GM12878 (cell line): ENCODE results near the gene PAEP. TPM values are rescaled to one million over a fixed set of nuclear protein-coding genes. Genes with fewer than 3 reads are reported as not detected.

ENCODE experiments used
- ATAC-seq: fragments of 200-7000 bp; cut with Tn5 transposase; 3 replicates; pipeline ENCODE4 v1.9.1; 2020; ENCODE audit warnings: mild to moderate bottlenecking, moderate library complexity
- BruUV-seq: library from RNA; stranded (reverse); fragments of 400-500 nt; replicated peaks from 2 replicates; lab custom pipeline; 2021; lab: Mats Ljungman, UMichigan
- CTCF ChIA-PET: fragments of 300-600 bp; sonication (Branson Sonifier 250); formaldehyde crosslinking; extraction: SDS; loops from one replicate; lab custom pipeline; 2021; ENCODE audit warnings: inconsistent platforms; lab: Yijun Ruan, JAX
- POLR2A ChIA-PET: fragments of 350-600 bp; formaldehyde crosslinking; extraction: SDS; loops from one replicate; lab custom pipeline; 2021; ENCODE audit warnings: inconsistent platforms; lab: Charles Lee
- RAD21 ChIA-PET: fragments of 300-600 bp; sonication (Branson Sonifier 250); formaldehyde crosslinking; loops from one replicate; lab custom pipeline; 2023; ENCODE audit warnings: antibody characterized with exemption; ENCODE audit not compliant: unreplicated experiment; lab: Charles Lee
- SMC1A ChIA-PET: fragments of 300-600 bp; sonication (Branson Sonifier 250); formaldehyde crosslinking; loops from one replicate; lab custom pipeline; 2023; ENCODE audit not compliant: unreplicated experiment, uncharacterized antibody; lab: Charles Lee
- DNase-seq: peaks from one replicate; pipeline ENCODE4 v3.0.0-alpha.2; 2011; ENCODE audit warnings: low read depth, low spot score
- FAIRE-seq: peaks from 3 replicates; lab custom pipeline; 2011; peaks lifted over from hg19 to GRCh38; lab: Jason Lieb, UNC
- H2AFZ ChIP-seq: 2 replicates; pipeline ENCODE4 v1.6.0; 2011; ENCODE audit warnings: low read depth, low read length, control low read depth; ENCODE audit not compliant: control insufficient read depth
- H3K27ac ChIP-seq: 2 replicates; pipeline ENCODE4 v1.5.1; 2011; ENCODE audit warnings: control low read depth; ENCODE audit not compliant: control insufficient read depth, insufficient read depth
- H3K27me3 ChIP-seq, 2 experiments: replicated peaks in 1 of 2; 2 replicates each; pipeline versions ENCODE4 v1.6.0 to v1.6.1; 2011; ENCODE audit warnings: low read length in 1 of 2; ENCODE audit not compliant: control insufficient read depth in 2 of 2, insufficient read depth in 2 of 2
- H3K36me3 ChIP-seq, 2 experiments: 2 replicates each; pipeline ENCODE4 v1.5.1; 2011; ENCODE audit warnings: low read length in 1 of 2; ENCODE audit not compliant: control insufficient read depth in 2 of 2, insufficient read depth in 2 of 2
- H3K4me1 ChIP-seq: 2 replicates; pipeline ENCODE4 v1.6.1; 2011; ENCODE audit warnings: mild to moderate bottlenecking, low read length, moderate library complexity, mixed read lengths; ENCODE audit not compliant: control insufficient read depth, insufficient read depth
- H3K4me2 ChIP-seq: 2 replicates; pipeline ENCODE4 v1.6.0; 2011; ENCODE audit warnings: control low read depth; ENCODE audit not compliant: control insufficient read depth, insufficient read depth
- H3K4me3 ChIP-seq: fragments of 200-600 bp; sonication (generic); 2 replicates; pipeline ENCODE4 v1.5.1; 2016
- H3K79me2 ChIP-seq: 2 replicates; pipeline ENCODE4 v1.6.0; 2011; ENCODE audit warnings: low read length; ENCODE audit not compliant: control insufficient read depth, insufficient read depth
- H3K9ac ChIP-seq: 2 replicates; pipeline ENCODE4 v1.8.0; 2011; ENCODE audit warnings: low read length, control low read depth, mixed read lengths; ENCODE audit not compliant: control insufficient read depth, insufficient read depth
- H3K9me3 ChIP-seq: replicated peaks from 3 replicates; pipeline ENCODE4 v1.5.1; 2011; ENCODE audit warnings: mild to moderate bottlenecking, low read length; ENCODE audit not compliant: control insufficient read depth, insufficient read depth
- H4K20me1 ChIP-seq: 2 replicates; pipeline ENCODE4 v1.6.0; 2011; ENCODE audit not compliant: control insufficient read depth, insufficient read depth
- BACH1 ChIP-seq: fragments of 450-650 bp; IDR thresholded peaks from 2 replicates; pipeline ENCODE4 v1.6.1; 2017; ENCODE audit warnings: mild to moderate bottlenecking, borderline replicate concordance
- CREB1 ChIP-seq: IDR thresholded peaks from 2 replicates; pipeline ENCODE4 v1.6.1; 2012; ENCODE audit warnings: low read depth, mild to moderate bottlenecking, inconsistent platforms
- GABPA ChIP-seq: IDR thresholded peaks from 2 replicates; pipeline ENCODE4 v1.6.1; 2014; ENCODE audit warnings: antibody characterized with exemption, low read depth, mild to moderate bottlenecking, inconsistent platforms
- MYC ChIP-seq: IDR thresholded peaks from 2 replicates; pipeline ENCODE4 v1.6.1; 2011; ENCODE audit warnings: mild to moderate bottlenecking, low read length, moderate library complexity, inconsistent platforms; ENCODE audit not compliant: insufficient read depth, insufficient replicate concordance, insufficient read length, severe bottlenecking
- NFYA ChIP-seq: IDR thresholded peaks from 2 replicates; pipeline ENCODE4 v1.6.1; 2011; ENCODE audit warnings: low read depth, mild to moderate bottlenecking, low read length, improper control_type of control experiment, borderline replicate concordance
- POLR2A ChIP-seq: IDR thresholded peaks from 2 replicates; pipeline ENCODE4 v1.6.1; 2011; ENCODE audit warnings: low read depth, mild to moderate bottlenecking, low read length
- RBBP5 ChIP-seq: fragments of 200-600 bp; sonication (generic); conservative IDR thresholded peaks from 2 replicates; pipeline ENCODE4 v1.6.1; 2016
- ZNF24 ChIP-seq: fragments of 450-650 bp; IDR thresholded peaks from 2 replicates; pipeline ENCODE4 v1.6.1; 2017; ENCODE audit warnings: antibody characterized with exemption, mild to moderate bottlenecking
- ZSCAN29 ChIP-seq: fragments of 450-650 bp; IDR thresholded peaks from 2 replicates; pipeline ENCODE4 v1.6.1; 2017; ENCODE audit warnings: mild to moderate bottlenecking, moderate library complexity
- WGBS: methylation state at CpG from one replicate; pipeline ENCODE4 v1.1.6; 2016; ENCODE audit warnings: low lambda C conversion rate; ENCODE audit not compliant: insufficient replicate concordance, insufficient coverage; ENCODE audit errors: missing lambda C conversion rate; 5-methylcytosine and 5-hydroxymethylcytosine counted together
- in situ Hi-C: fragments of 300-500 bp; cut with MboI; formaldehyde crosslinking; loops from 9 replicates; pipeline ENCODE4 v1.14.3; 2018; ENCODE audit warnings: mixed read lengths
- intact Hi-C: fragments of 100-400 bp; cut with micrococcal nuclease; formaldehyde crosslinking; loops from one replicate; pipeline ENCODE4 v1.14.2; 2022; ENCODE audit not compliant: unreplicated experiment
- polyA plus RNA-seq, 11 experiments: library from polyadenylated mRNA; depleted of rRNA in 4 of 11; unstranded in 6 of 11; stranded (reverse) in 5 of 11; fragments of >200 nt; fragmentation: Nextera tagmentation in 4 of 11; fragmentation: Illumina TruSeq in 1 of 11; extraction: Ambion mirVana in 4 of 11; extraction: Trizol in 1 of 11; gene quantifications; 1 replicate in 1 of 11; 2 replicates in 10 of 11; pipeline versions ENCODE4 v1.2.1 to v1.2.3, GENCODE V29; 2011 to 2016; ENCODE audit warnings: inconsistent platforms in 2 of 11, missing spikeins in 2 of 11, low read depth in 1 of 11
- total RNA-seq, 4 experiments: library from RNA; depleted of rRNA in 3 of 4; stranded (reverse); fragments of >200 nt in 3 of 4; fragmentation: Illumina TruSeq in 1 of 4; extraction: Trizol in 1 of 4; gene quantifications; 2 replicates each; pipeline versions ENCODE4 v1.2.1 to v1.2.3, GENCODE V29; 2013 to 2021
- TF ChIP-seq, protein P1 (sequence below): fragments of 450-650 bp; IDR thresholded peaks from 2 replicates; pipeline ENCODE4 v1.6.1; 2017; ENCODE audit warnings: mild to moderate bottlenecking, moderate library complexity

Gene PAEP
- total and polyA plus RNA-seq, 10 of the 15 experiments (the other 5 are each of a cell fraction or from before 2014, with no cell fraction given) = not detected

DNA sequence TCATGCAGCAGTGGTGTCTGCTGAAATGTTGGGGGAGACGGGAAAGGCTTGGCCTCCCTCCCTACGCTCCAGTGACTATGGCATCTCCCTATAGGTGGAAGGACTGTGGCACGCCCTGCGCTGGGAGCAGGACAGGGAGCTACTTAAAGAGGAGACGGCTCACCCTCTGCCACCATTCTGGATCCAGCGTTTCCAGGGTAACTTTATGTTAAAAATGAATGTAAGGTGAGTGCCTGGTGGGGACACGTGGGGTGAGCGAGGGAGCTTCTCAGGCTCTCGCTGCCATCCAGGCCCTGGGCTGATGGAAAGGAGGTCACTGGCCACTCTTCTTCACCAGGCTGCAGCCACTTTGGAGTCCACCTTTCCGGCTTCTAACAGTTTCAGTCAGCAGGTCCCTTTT lies 15.7 kb downstream of the PAEP start (continued):
- TF ChIP-seq ZSCAN29 (no peak), ZNF24 (no peak), BACH1 (no peak)
- TF ChIP-seq, protein P1, sequence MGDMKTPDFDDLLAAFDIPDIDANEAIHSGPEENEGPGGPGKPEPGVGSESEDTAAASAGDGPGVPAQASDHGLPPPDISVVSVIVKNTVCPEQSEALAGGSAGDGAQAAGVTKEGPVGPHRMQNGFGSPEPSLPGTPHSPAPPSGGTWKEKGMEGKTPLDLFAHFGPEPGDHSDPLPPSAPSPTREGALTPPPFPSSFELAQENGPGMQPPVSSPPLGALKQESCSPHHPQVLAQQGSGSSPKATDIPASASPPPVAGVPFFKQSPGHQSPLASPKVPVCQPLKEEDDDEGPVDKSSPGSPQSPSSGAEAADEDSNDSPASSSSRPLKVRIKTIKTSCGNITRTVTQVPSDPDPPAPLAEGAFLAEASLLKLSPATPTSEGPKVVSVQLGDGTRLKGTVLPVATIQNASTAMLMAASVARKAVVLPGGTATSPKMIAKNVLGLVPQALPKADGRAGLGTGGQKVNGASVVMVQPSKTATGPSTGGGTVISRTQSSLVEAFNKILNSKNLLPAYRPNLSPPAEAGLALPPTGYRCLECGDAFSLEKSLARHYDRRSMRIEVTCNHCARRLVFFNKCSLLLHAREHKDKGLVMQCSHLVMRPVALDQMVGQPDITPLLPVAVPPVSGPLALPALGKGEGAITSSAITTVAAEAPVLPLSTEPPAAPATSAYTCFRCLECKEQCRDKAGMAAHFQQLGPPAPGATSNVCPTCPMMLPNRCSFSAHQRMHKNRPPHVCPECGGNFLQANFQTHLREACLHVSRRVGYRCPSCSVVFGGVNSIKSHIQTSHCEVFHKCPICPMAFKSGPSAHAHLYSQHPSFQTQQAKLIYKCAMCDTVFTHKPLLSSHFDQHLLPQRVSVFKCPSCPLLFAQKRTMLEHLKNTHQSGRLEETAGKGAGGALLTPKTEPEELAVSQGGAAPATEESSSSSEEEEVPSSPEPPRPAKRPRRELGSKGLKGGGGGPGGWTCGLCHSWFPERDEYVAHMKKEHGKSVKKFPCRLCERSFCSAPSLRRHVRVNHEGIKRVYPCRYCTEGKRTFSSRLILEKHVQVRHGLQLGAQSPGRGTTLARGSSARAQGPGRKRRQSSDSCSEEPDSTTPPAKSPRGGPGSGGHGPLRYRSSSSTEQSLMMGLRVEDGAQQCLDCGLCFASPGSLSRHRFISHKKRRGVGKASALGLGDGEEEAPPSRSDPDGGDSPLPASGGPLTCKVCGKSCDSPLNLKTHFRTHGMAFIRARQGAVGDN = no peak

- no peak overlapping the region for H3K4me3 ChIP-seq
- RAD21 ChIA-PET = no interaction called here
- TF ChIP-seq CREB1 (no peak), GABPA (no peak), MYC (no peak), POLR2A (no peak), NFYA (no peak), RBBP5 (no peak)
- TF ChIP-seq, all 136 proteins: peak for 0
- ChIA-PET SMC1A (no interaction called here), CTCF (no interaction called here), POLR2A (no interaction called here)
- Histone ChIP-seq H3K9me3 (no peaks in the 10 kb centered on the region), H3K4me2 (no peak overlapping the region), H3K27me3 (no peaks in the 10 kb centered on the region), H4K20me1 (no peaks in the 10 kb centered on the region), H3K4me1 (no peaks in the 10 kb centered on the region), H3K36me3 (no peaks in the 10 kb centered on the region), H3K9ac (no peak overlapping the region), H3K79me2 (no peaks in the 10 kb centered on the region), H3K27ac (no peak overlapping the region), H2AFZ (no peak overlapping the region)
- WGBS = 6% methylated on average over 2 of the region's 2 CpGs
- DNase-seq (no peak), FAIRE-seq (no peak), ATAC-seq (no peak)
- no TSS peak for BruUV-seq
- in situ Hi-C loops (no loop called here), intact Hi-C loops (no loop called here)
These were observed 17.8 kb downstream of the PAEP start for GRCh38 chr9:135579356-135579755.
